HG03139 (cell line): Measurements from ENCODE around the gene PDK2.

Experiments used
- ATAC-seq: cut with Tn5 transposase; IDR thresholded peaks from one replicate; pipeline ENCODE4 v1.9.1; 2021; ENCODE audit not compliant: unreplicated experiment

Gene PDK2

GRCh38 chr17:50094753-50095619 is at the start of gene PDK2:
PDK2 (plus strand) TSS chr17:50095351; CDS start chr17:50095436, 85 bp downstream.
- peak; percentile 80 for ATAC-seq

GRCh38 chr17:50046179-50046578 is 49.0 kb upstream of the PDK2 start:
- no peak for ATAC-seq

- ATAC-seq = no peak
Measured at GRCh38 chr17:50046667-50047066, 48.5 kb upstream of the PDK2 start.

DNA sequence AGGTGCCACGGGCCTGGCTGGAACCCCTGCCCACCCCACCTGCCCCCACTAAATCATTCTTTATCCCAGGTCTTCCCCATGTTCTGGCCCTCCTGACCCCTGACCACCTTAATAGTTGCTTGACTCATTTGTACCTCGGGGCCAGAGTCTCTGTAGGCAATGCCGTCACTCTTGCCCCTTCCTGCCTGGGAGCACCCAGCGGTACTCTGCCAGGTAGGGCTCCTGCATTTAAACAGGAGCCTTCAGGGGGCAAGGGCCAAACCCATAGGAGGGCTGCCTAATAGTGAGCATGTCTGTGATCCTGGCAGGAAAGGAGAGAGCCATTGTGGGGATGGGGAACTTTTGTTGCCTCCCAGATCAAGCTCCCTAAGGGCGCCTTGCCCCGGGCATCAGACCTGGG is 48.1 kb upstream of the PDK2 start:
- no peak for ATAC-seq

DNA sequence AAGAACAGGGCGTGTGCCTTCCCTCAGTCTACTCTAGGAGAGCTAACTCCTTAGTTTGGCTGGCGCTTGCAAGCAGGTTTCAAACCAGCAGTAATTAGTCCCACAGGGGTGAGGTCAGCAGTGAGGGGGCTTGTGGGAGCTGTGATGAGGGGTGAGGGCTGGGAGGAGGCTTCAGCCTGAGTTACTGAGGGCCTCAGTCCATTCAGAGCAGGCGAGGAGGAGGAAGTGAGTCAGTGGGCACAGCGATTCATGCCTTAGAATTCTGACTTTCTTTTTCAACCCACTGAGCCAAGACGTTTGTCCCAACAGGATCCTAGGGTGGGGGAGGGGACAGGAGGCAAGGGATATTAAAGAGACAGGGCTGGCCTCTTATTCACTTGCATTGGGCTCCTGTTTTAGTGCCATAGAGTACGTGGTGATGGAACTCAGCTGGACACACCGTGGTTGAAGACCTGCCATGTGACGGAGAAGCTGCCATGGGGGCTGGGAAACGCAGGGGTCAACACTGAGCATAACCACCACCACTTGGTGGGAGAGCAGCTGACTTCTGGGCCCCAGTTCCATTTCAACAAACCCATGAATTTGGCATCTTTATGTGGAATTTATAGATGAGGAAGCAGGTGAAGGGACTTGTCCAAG is 47.5 kb upstream of the PDK2 start:
- ATAC-seq = no peak

- no peak for ATAC-seq
Measured at GRCh38 chr17:50048146-50048720, 46.9 kb upstream of the PDK2 start.

GRCh38 chr17:50048988-50049387 is 46.2 kb upstream of the PDK2 start:
- no peak for ATAC-seq

DNA sequence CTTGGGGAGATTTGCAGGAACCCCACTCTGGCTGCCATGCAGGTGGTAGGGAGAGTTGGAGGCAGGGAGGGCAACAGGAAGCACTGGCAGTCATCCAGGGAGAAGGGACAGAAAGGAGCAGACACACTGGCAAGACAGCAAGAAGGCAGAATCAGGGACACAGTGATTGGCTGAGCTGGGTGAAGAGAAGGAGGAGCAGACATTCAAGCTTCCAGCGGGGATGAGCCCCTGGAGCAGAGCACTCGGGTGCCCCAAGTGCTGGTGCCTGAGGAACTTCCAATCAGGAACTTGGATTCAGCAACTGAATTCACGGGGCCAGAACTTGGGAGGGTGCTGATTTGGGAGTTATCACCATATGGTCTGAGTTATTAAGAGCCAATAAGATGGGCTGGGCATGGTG is 45.5 kb upstream of the PDK2 start:
- no peak for ATAC-seq

GRCh38 chr17:50050431-50051032 is 44.6 kb upstream of the PDK2 start:
- ATAC-seq = no peak

- ATAC-seq = no peak
Measured at GRCh38 chr17:50051082-50051576, 44.0 kb upstream of the PDK2 start.

DNA sequence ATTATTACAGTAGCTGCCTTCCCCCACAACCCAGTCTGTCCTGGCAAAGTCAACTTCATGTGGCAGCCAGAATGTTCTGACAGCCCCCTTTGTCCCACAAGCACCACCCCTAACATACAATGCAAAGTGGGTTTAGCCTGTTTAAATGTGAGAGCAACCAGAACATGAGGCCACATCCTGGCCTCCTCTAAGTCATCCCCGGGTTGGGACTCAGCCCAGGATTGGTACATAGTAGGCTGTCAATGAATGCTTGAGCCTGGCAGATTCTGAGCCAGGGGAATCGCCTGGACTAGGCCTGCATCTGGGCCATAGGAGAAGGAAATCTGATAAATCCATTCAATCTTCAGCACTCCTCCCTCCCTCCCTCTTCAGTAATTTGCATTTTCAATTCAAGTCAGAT is 43.5 kb upstream of the PDK2 start:
- no peak for ATAC-seq

- no peak for ATAC-seq
Measured at GRCh38 chr17:50052241-50052796, 42.8 kb upstream of the PDK2 start.

- ATAC-seq = no peak
Measured at GRCh38 chr17:50052822-50053653, 42.1 kb upstream of the PDK2 start.

GRCh38 chr17:50053654-50053960 is 41.5 kb upstream of the PDK2 start:
- no peak for ATAC-seq

- no peak for ATAC-seq
Measured at GRCh38 chr17:50055055-50055425, 40.1 kb upstream of the PDK2 start.

GRCh38 chr17:50055426-50056216 is 39.5 kb upstream of the PDK2 start, which contains the start of gene ITGA3:
ITGA3 (plus strand) TSS chr17:50056110; CDS start chr17:50056440, 330 bp downstream.
- ATAC-seq = no peak

DNA sequence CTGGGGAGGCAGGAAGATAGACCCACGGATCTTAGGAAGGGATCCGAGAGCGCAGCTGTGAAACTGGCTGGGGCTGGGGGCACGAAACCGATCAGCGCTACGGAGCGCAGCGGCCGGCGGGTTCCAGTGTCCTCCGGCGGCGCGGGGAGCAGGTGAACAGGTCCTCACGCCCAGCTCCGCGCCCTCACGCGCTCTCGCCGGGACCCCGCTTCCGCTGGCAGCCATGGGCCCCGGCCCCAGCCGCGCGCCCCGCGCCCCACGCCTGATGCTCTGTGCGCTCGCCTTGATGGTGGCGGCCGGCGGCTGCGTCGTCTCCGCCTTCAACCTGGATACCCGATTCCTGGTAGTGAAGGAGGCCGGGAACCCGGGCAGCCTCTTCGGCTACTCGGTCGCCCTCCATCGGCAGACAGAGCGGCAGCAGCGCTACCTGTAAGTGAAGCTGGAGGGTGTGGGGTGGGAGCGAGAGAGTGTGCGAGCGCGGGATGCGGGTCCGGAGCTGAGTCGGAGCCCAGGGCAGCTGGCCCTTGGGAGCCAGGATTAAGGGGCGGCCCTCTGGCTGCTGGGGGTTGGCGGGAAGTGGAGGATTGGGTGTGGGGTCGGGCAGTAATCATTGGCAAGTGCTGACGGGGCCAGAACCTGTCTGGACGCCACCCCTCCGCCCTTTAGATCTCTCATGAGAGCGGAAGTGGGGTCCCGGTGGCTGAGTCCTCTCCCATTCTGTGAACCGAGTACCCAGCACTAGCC is 38.8 kb upstream of the PDK2 start:
- ATAC-seq = no peak

- no peak for ATAC-seq
Measured at GRCh38 chr17:50056961-50057330, 38.2 kb upstream of the PDK2 start.

GRCh38 chr17:50057521-50057991 is 37.6 kb upstream of the PDK2 start:
- no peak for ATAC-seq
